LHCN-M2 (cell line): ENCODE data around the gene ZNF213. TPM values are rescaled to one million over a fixed set of nuclear protein-coding genes. Genes with fewer than 3 reads are reported as not detected.

Experiments used
- DNase-seq: peaks from one replicate; pipeline ENCODE4 v3.0.0-alpha.2; 2012; ENCODE audit warnings: low read depth
- polyA plus RNA-seq: library from polyadenylated mRNA; unstranded; fragments of >200 nt; gene quantifications from one replicate; pipeline ENCODE4 v1.2.1, GENCODE V29; 2012; ENCODE audit warnings: missing spikeins
- total RNA-seq: library from RNA; depleted of rRNA; stranded (reverse); fragments of >200 nt; gene quantifications from 2 replicates; pipeline ENCODE4 v1.2.3, GENCODE V29; 2014; rRNA removed

ZNF213 gene
- total RNA-seq = 4.6 and 4.7 TPM in 2 replicates
- 7.4 TPM for polyA plus RNA-seq

- DNase-seq = peak; percentile 98
Observed at GRCh38 chr16:3134338-3135125, at the start of gene ZNF213. TSS of gene ZNF213 (plus strand) at chr16:3135029. CDS start at chr16:3137281, 2,252 bp downstream.

- no peak for DNase-seq
Observed at GRCh38 chr16:3085868-3086595, 48.8 kb upstream of the ZNF213 start.

GRCh38 chr16:3086596-3087242 lies 48.1 kb upstream of the ZNF213 start:
- DNase-seq = no peak

- DNase-seq = no peak
Observed at GRCh38 chr16:3087243-3088235, 47.3 kb upstream of the ZNF213 start.

- DNase-seq = no peak
Observed at GRCh38 chr16:3088450-3088849, 46.4 kb upstream of the ZNF213 start.

- DNase-seq = no peak
Observed at GRCh38 chr16:3088925-3089716, 45.7 kb upstream of the ZNF213 start.

- no peak for DNase-seq
Observed at GRCh38 chr16:3089717-3090592, 44.9 kb upstream of the ZNF213 start.

- DNase-seq = no peak
Observed at GRCh38 chr16:3091551-3091950, 43.3 kb upstream of the ZNF213 start.

GRCh38 chr16:3092501-3092941 lies 42.3 kb upstream of the ZNF213 start:
- no peak for DNase-seq

- peak; percentile 50 for DNase-seq
Observed at GRCh38 chr16:3094289-3095027, 40.4 kb upstream of the ZNF213 start.

- no peak for DNase-seq
Observed at GRCh38 chr16:3095869-3096268, 39.0 kb upstream of the ZNF213 start.

GRCh38 chr16:3096362-3096761 lies 38.5 kb upstream of the ZNF213 start:
- DNase-seq = no peak

- no peak for DNase-seq
Observed at GRCh38 chr16:3097266-3097665, 37.6 kb upstream of the ZNF213 start.

GRCh38 chr16:3098459-3099394 lies 36.1 kb upstream of the ZNF213 start, which contains the start of gene ZSCAN10:
TSS of gene ZSCAN10 (minus strand) at chr16:3099294. CDS start at chr16:3092937, 6,357 bp downstream.
- DNase-seq = no peak

- DNase-seq = no peak
Observed at GRCh38 chr16:3099395-3099731, 35.5 kb upstream of the ZNF213 start.

GRCh38 chr16:3099732-3100499 lies 34.9 kb upstream of the ZNF213 start:
- peak; percentile 77 for DNase-seq
